AG04450 (cell line): Measurements from ENCODE around the gene PC. TPM values are rescaled to one million over a fixed set of nuclear protein-coding genes. Genes with fewer than 3 reads are reported as not detected.

ENCODE experiments used
- CTCF ChIA-PET: fragments of 300-600, 350-600 bp; formaldehyde crosslinking; extraction: SDS; loops from one replicate; lab custom pipeline; 2022; ENCODE audit warnings: antibody characterized with exemption, inconsistent platforms; lab: Charles Lee
- POLR2A ChIA-PET: fragments of 350-600 bp; formaldehyde crosslinking; extraction: SDS; loops from one replicate; lab custom pipeline; 2021; ENCODE audit warnings: antibody characterized with exemption, inconsistent platforms; lab: Yijun Ruan, JAX
- DNase-seq: peaks from one replicate; pipeline ENCODE4 v3.0.0-alpha.2; 2011; ENCODE audit warnings: low read depth, low spot score
- H3K27ac ChIP-seq: one replicate; pipeline ENCODE4 v1.5.1; 2012; ENCODE audit warnings: low read depth, low read length, control low read depth
- H3K27me3 ChIP-seq: one replicate; pipeline ENCODE4 v1.6.0; 2012; ENCODE audit warnings: low read length; ENCODE audit not compliant: control insufficient read depth, insufficient read depth
- H3K4me3 ChIP-seq: 2 replicates; pipeline ENCODE4 v1.5.1; 2011; ENCODE audit warnings: mild to moderate bottlenecking, low read depth, low read length, control low read depth
- H3K9me3 ChIP-seq: 2 replicates; pipeline ENCODE4 v1.5.1; 2012; ENCODE audit warnings: low read length; ENCODE audit not compliant: control insufficient read depth, insufficient read depth
- polyA plus RNA-seq: library from polyadenylated mRNA; depleted of rRNA; stranded (reverse); fragments of >200 nt; gene quantifications from 2 replicates; pipeline ENCODE4 v1.2.3, GENCODE V29; 2011
- TF ChIP-seq, protein P1 (sequence below): IDR thresholded peaks from 2 replicates; pipeline ENCODE4 v1.5.1; 2011; ENCODE audit warnings: low read depth, low read length, control low read depth, inconsistent platforms

The PC gene
- polyA plus RNA-seq, 1 experiment = 12.1 TPM

DNA sequence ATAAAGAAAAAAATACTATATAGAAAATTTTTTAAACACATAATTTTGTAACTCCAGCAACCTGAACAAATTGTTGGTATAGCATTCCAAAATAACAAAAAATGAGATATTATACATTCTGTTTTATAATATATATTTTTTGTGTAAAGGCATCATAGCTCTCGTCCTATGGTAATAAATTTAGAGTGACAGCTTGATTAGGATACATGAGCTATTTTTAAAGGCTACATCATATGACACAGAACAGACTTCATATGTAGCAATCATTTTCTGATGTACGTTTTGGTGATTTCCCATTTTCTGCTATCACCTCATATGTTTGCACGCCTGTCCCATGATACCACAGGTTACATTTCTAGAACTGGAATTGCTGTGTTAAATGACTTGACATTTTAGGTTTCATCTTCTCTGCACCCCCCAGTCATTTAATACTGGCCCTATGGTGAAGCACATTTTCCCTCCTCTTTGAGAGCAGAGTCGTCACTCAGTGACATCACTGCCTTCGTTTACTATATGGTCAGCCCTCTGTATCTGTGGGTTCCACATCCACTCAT, 19.5 kb downstream of the PC start:
- Histone ChIP-seq H3K9me3 (no peaks in the 10 kb centered on the region), H3K4me3 (no peak overlapping the region), H3K27ac (no peak overlapping the region), H3K27me3 (no peaks in the 10 kb centered on the region)
- DNase-seq = no peak
- ChIA-PET POLR2A (no interaction called here), CTCF (interaction anchor here (1.5 kb wide), 1 partner anchor 83 kb away, joined by 4 read pairs; no protein-coding TSS in a partner anchor)
- TF ChIP-seq, protein P1, sequence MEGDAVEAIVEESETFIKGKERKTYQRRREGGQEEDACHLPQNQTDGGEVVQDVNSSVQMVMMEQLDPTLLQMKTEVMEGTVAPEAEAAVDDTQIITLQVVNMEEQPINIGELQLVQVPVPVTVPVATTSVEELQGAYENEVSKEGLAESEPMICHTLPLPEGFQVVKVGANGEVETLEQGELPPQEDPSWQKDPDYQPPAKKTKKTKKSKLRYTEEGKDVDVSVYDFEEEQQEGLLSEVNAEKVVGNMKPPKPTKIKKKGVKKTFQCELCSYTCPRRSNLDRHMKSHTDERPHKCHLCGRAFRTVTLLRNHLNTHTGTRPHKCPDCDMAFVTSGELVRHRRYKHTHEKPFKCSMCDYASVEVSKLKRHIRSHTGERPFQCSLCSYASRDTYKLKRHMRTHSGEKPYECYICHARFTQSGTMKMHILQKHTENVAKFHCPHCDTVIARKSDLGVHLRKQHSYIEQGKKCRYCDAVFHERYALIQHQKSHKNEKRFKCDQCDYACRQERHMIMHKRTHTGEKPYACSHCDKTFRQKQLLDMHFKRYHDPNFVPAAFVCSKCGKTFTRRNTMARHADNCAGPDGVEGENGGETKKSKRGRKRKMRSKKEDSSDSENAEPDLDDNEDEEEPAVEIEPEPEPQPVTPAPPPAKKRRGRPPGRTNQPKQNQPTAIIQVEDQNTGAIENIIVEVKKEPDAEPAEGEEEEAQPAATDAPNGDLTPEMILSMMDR = no peak

DNA sequence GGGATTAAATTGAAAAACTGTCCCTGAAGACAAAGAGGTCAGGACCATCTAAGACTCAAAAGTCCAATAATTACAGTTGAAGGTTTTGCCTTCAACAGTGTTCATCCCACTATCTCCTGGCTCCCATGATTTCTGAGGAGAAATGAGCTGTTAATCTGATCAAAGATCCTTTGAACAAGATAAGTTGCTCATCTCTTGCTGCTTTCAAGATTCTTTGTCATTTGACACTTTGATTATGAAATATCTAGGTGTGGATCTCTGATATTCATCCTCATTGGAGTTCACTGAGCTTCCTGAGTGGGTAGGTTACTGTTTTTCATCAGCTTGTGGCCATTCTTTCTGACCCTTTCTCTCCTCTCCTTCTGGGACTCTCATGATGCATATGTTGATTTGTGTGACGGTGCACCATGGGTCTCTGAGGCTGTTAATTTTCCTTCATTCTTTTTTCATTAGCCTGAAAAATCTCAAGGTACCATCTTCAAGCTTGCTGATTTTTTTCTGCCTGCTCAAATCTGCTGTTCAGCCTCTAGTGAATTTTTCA, 20.9 kb downstream of the PC start:
- Histone ChIP-seq H3K4me3 (no peak overlapping the region), H3K27me3 (no peaks in the 10 kb centered on the region), H3K27ac (no peak overlapping the region), H3K9me3 (no peaks in the 10 kb centered on the region)
- TF ChIP-seq, protein P1 = no peak
- CTCF ChIA-PET = interaction anchor here (0.8 to 1.5 kb wide), 2 partner anchors 39 to 84 kb away, joined by 3 to 4 read pairs; no protein-coding TSS in a partner anchor
- no peak for DNase-seq
- POLR2A ChIA-PET = interaction anchor here (1.7 kb wide), 1 partner anchor 10 kb away, joined by 7 read pairs; no protein-coding TSS in a partner anchor

DNA sequence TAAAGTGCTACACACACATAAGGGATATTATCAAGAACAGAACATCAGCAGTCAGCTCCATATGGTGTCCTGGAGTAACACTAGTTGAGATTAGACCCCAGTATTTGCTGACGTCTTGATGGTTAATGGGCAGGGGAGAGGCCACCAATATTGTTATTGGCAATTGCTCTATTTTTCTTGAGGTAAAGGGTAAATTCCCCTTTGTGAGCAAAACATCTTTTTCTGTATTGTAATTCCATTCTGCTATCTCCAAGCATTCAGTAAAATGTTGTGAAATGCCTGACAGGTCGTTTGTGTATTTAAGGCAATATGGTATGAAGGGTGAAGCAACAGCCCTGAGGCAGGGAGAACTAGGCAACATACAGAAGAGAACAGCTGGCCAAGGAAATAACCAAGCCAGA, 21.9 kb downstream of the PC start:
- Histone ChIP-seq H3K27ac (peak overlapping the region; percentile 77), H3K4me3 (no peak overlapping the region), H3K27me3 (no peaks in the 10 kb centered on the region), H3K9me3 (no peaks in the 10 kb centered on the region)
- ChIA-PET POLR2A (interaction anchor here (1.2 to 1.7 kb wide), 5 partner anchors 11 to 97 kb away, joined by 3 to 11 read pairs (median 3); partner anchors contain the start of gene PC), CTCF (interaction anchor here (0.6 to 0.8 kb wide), 4 partner anchors 17 to 143 kb away, joined by 3 to 8 read pairs (median 3); no protein-coding TSS in a partner anchor)
- peak; percentile 87 for DNase-seq
- TF ChIP-seq, protein P1 = no peak

DNA sequence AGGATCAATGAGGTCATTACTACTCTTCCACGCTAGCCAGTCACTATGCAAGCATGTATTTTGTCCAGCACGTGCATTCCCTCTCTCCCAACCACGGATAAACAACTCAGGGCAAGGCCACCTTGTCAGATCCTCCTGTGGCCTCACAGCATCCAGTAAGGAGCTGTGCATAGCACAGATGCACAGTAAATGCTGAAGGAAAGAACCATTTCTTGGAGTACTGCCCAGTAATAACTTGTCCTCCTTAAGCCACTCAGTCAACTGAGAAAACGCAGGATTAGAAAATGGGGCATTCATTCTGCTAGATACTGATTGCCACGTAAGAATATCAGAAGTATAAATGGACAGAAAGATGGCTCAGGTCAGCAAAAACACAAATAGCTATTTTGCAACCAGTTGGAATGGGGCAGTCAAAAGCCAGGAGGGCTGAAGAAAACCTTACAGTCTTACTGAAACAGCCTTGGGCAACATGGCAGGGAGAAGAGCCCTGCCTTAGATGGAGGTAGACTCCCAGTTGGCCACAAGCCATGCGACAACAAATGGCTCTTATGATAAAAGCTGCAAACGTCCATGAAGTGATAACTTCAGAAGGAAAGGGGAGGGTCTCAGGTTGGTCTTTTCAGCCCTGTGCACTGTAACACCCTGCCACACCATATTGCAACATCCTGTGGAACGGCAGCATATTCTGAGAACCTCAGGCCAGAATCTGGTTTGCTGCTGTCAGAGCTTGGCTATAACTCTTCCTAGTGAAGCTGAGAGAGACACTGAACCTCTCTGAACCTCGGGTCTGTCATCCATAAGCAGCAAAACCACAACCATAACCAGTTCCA, 23.0 kb downstream of the PC start:
- H3K9me3 ChIP-seq = no peaks in the 10 kb centered on the region
- H3K27ac ChIP-seq = peak overlapping the region; percentile 77
- ChIA-PET CTCF (interaction anchor here (0.6 to 0.7 kb wide), 4 partner anchors 30 to 503 kb away, joined by 3 to 5 read pairs (median 3); no protein-coding TSS in a partner anchor), POLR2A (interaction anchor here (0.6 to 1.6 kb wide), 7 partner anchors 16 to 98 kb away, joined by 3 to 11 read pairs (median 3); partner anchors contain the start of gene PC)
- H3K4me3 ChIP-seq = no peak overlapping the region
- DNase-seq = no peak
- TF ChIP-seq, protein P1 = no peak
- H3K27me3 ChIP-seq = no peaks in the 10 kb centered on the region
